ENCODE measurements around the gene GAL3ST2.
"Not testable (repeated sequence)": the region's sequence is repeated elsewhere in the genome, so short reads cannot be mapped to it uniquely, and the experiment has no call there.

GAL3ST2 gene

GRCh38 chr2:241776336-241777169 lies at the start of gene GAL3ST2:
Gene GAL3ST2 (plus strand): TSS chr2:241776822. CDS start chr2:241776956, 134 bp downstream.
- no peak for DNase-seq

GRCh38 chr2:241728000-241728399 lies 48.6 kb upstream of the GAL3ST2 start:
- DNase-seq, result no peak

GRCh38 chr2:241728627-241729026 lies 48.0 kb upstream of the GAL3ST2 start:
- DNase-seq, result no peak

GRCh38 chr2:241729868-241730267 lies 46.8 kb upstream of the GAL3ST2 start:
- DNase-seq, result no peak

GRCh38 chr2:241730671-241731293 lies 45.8 kb upstream of the GAL3ST2 start:
- peak; percentile 42 for DNase-seq

GRCh38 chr2:241732513-241733186 lies 44.0 kb upstream of the GAL3ST2 start:
- DNase-seq, result peak; percentile 83

- DNase-seq, result peak; percentile 44
These were observed 43.0 kb upstream of the GAL3ST2 start for GRCh38 chr2:241733391-241734207.

GRCh38 chr2:241734208-241734466 lies 42.5 kb upstream of the GAL3ST2 start:
- no peak for DNase-seq

GRCh38 chr2:241734467-241735208 lies 42.0 kb upstream of the GAL3ST2 start, which contains the start of gene D2HGDH:
Gene D2HGDH (plus strand): TSS chr2:241734630. CDS start chr2:241735225, 595 bp downstream.
- peak; percentile 98 for DNase-seq

GRCh38 chr2:241736111-241736510 lies 40.5 kb upstream of the GAL3ST2 start:
- DNase-seq, result no peak

- DNase-seq, result no peak
These were observed 38.5 kb upstream of the GAL3ST2 start for GRCh38 chr2:241738040-241738686.

- no peak for DNase-seq
These were observed 37.4 kb upstream of the GAL3ST2 start for GRCh38 chr2:241739177-241739576.

GRCh38 chr2:241739651-241740050 lies 37.0 kb upstream of the GAL3ST2 start:
- DNase-seq, result peak; percentile 83

- DNase-seq, result peak; percentile 62
These were observed 35.6 kb upstream of the GAL3ST2 start for GRCh38 chr2:241741016-241741415.

- DNase-seq, result no peak
These were observed 34.2 kb upstream of the GAL3ST2 start for GRCh38 chr2:241742320-241742939.

GRCh38 chr2:241743008-241743407 lies 33.6 kb upstream of the GAL3ST2 start:
- not testable (repeated sequence) for DNase-seq

- DNase-seq, result no peak
These were observed 33.0 kb upstream of the GAL3ST2 start for GRCh38 chr2:241743620-241744019.

- DNase-seq, result no peak
These were observed 32.4 kb upstream of the GAL3ST2 start for GRCh38 chr2:241744028-241744754.

- DNase-seq, result no peak
These were observed 31.3 kb upstream of the GAL3ST2 start for GRCh38 chr2:241745276-241745675.

GRCh38 chr2:241746084-241746483 lies 30.5 kb upstream of the GAL3ST2 start:
- no peak for DNase-seq
